HEK293 (cell line): ENCODE measurements around the gene IGBP1.

Experiments
- CTCF ChIA-PET: fragments of 350-600 bp; formaldehyde crosslinking; extraction: SDS; loops from one replicate; lab custom pipeline; 2021; ENCODE audit warnings: antibody characterized with exemption; lab: Yijun Ruan, JAX
- POLR2A ChIA-PET: fragments of 300-600 bp; formaldehyde crosslinking; extraction: SDS; loops from one replicate; lab custom pipeline; 2020; ENCODE audit warnings: antibody characterized with exemption, inconsistent platforms; lab: Yijun Ruan, JAX
- H3K27ac ChIP-seq: fragments of 200-500 bp; sonication (Bioruptor generic); 2 replicates; pipeline ENCODE4 v1.5.1; 2014; ENCODE audit warnings: low read depth, low read length, control low read depth, inconsistent platforms; ENCODE audit errors: extremely low read depth
- H3K36me3 ChIP-seq, 2 experiments: fragments of 200-500 bp in 1 of 2; sonication (Bioruptor generic) in 1 of 2; 1 replicate in 1 of 2; 2 replicates in 1 of 2; pipeline ENCODE4 v1.5.1; 2014 to 2017; ENCODE audit warnings: inconsistent platforms in 2 of 2, low read length in 2 of 2; ENCODE audit not compliant: control insufficient read depth in 2 of 2, insufficient read depth in 1 of 2
- H3K4me1 ChIP-seq: fragments of 200-500 bp; sonication (Bioruptor generic); 2 replicates; pipeline ENCODE4 v1.5.1; 2014; ENCODE audit warnings: mild to moderate bottlenecking, low read length, inconsistent platforms; ENCODE audit not compliant: control insufficient read depth, insufficient read depth
- H3K4me3 ChIP-seq: 2 replicates; pipeline ENCODE4 v1.5.1; 2011; ENCODE audit warnings: low read depth, mild to moderate bottlenecking, control low read depth, low read length, moderate library complexity
- H3K9me3 ChIP-seq: fragments of 200-500 bp; sonication (Bioruptor generic); 2 replicates; pipeline ENCODE4 v1.5.1; 2014; ENCODE audit warnings: low read depth, low read length, inconsistent platforms; ENCODE audit not compliant: control insufficient read depth, insufficient read depth
- FEZF1 ChIP-seq: fragments of 450-650 bp; formaldehyde crosslinking; IDR thresholded peaks from 2 replicates; pipeline ENCODE4 v1.5.1; 2016; ENCODE audit warnings: missing biosample characterization, missing genetic modification characterization
- GLIS1 ChIP-seq: fragments of 450-650 bp; formaldehyde crosslinking; IDR thresholded peaks from 2 replicates; pipeline ENCODE4 v1.5.1; 2016; ENCODE audit warnings: missing biosample characterization, missing genetic modification characterization
- HOXC10 ChIP-seq: sonication (generic); formaldehyde crosslinking; IDR thresholded peaks from 2 replicates; pipeline ENCODE4 v1.8.1; 2023; ENCODE audit warnings: mild to moderate bottlenecking, missing genetic modification reagents
- PRDM1 ChIP-seq: fragments of 450-650 bp; formaldehyde crosslinking; IDR thresholded peaks from 2 replicates; pipeline ENCODE4; 2016; ENCODE audit warnings: missing biosample characterization, missing genetic modification characterization
- SP3 ChIP-seq: fragments of 450-650 bp; formaldehyde crosslinking; IDR thresholded peaks from 2 replicates; pipeline ENCODE4 v1.5.1; 2016; ENCODE audit warnings: missing biosample characterization, missing genetic modification characterization
- TCF7L2 ChIP-seq: IDR thresholded peaks from 2 replicates; pipeline ENCODE4 v1.6.1; 2011; ENCODE audit warnings: low read depth, mild to moderate bottlenecking, inconsistent platforms, low read length, moderate library complexity, borderline replicate concordance
- ZBTB10 ChIP-seq: fragments of 450-650 bp; formaldehyde crosslinking; IDR thresholded peaks from 2 replicates; pipeline ENCODE4 v1.5.1; 2016; ENCODE audit warnings: missing biosample characterization, missing genetic modification characterization
- ZBTB17 ChIP-seq: fragments of 450-650 bp; formaldehyde crosslinking; IDR thresholded peaks from 2 replicates; pipeline ENCODE4 v1.5.1; 2016; ENCODE audit warnings: missing biosample characterization, missing genetic modification characterization
- ZFP37 ChIP-seq: fragments of 450-650 bp; formaldehyde crosslinking; IDR thresholded peaks from 2 replicates; pipeline ENCODE4 v1.5.1; 2016; ENCODE audit warnings: missing biosample characterization, missing genetic modification characterization
- ZNF10 ChIP-seq: fragments of 450-650 bp; formaldehyde crosslinking; IDR thresholded peaks from 2 replicates; pipeline ENCODE4 v1.5.1; 2017; ENCODE audit warnings: missing biosample characterization, missing genetic modification characterization
- ZNF19 ChIP-seq: fragments of 450-650 bp; formaldehyde crosslinking; IDR thresholded peaks from 2 replicates; pipeline ENCODE4; 2016; ENCODE audit warnings: missing biosample characterization, missing genetic modification characterization, low read depth
- ZNF202 ChIP-seq: fragments of 450-650 bp; formaldehyde crosslinking; IDR thresholded peaks from 2 replicates; pipeline ENCODE4 v1.5.1; 2016; ENCODE audit warnings: missing biosample characterization, missing genetic modification characterization, borderline replicate concordance
- ZNF223 ChIP-seq: fragments of 450-650 bp; formaldehyde crosslinking; IDR thresholded peaks from 2 replicates; pipeline ENCODE4 v1.5.1; 2016; ENCODE audit warnings: missing biosample characterization, missing genetic modification characterization
- ZNF24 ChIP-seq: fragments of 450-650 bp; formaldehyde crosslinking; IDR thresholded peaks from 2 replicates; pipeline ENCODE4 v1.5.1; 2016; ENCODE audit warnings: missing biosample characterization, missing genetic modification characterization
- ZNF280D ChIP-seq: fragments of 450-650 bp; formaldehyde crosslinking; IDR thresholded peaks from 2 replicates; pipeline ENCODE4 v1.5.1; 2016; ENCODE audit warnings: missing biosample characterization, missing genetic modification characterization
- ZNF292 ChIP-seq: fragments of 450-650 bp; formaldehyde crosslinking; IDR thresholded peaks from 2 replicates; pipeline ENCODE4 v1.5.1; 2016; ENCODE audit warnings: low read depth, missing biosample characterization, missing genetic modification characterization, borderline replicate concordance
- ZNF366 ChIP-seq: fragments of 450-650 bp; formaldehyde crosslinking; conservative IDR thresholded peaks from 2 replicates; pipeline ENCODE4 v1.5.1; 2016; ENCODE audit warnings: missing biosample characterization, missing genetic modification characterization
- ZNF600 ChIP-seq: fragments of 450-650 bp; formaldehyde crosslinking; IDR thresholded peaks from 2 replicates; pipeline ENCODE4 v1.5.1; 2016; ENCODE audit warnings: missing biosample characterization, missing genetic modification characterization
- ZNF610 ChIP-seq: fragments of 450-650 bp; formaldehyde crosslinking; IDR thresholded peaks from 2 replicates; pipeline ENCODE4 v1.5.1; 2016; ENCODE audit warnings: missing biosample characterization, missing genetic modification characterization, borderline replicate concordance
- ZNF621 ChIP-seq: fragments of 450-650 bp; formaldehyde crosslinking; IDR thresholded peaks from 2 replicates; pipeline ENCODE4 v1.5.1; 2017; ENCODE audit warnings: missing biosample characterization, missing genetic modification characterization
- ZNF677 ChIP-seq: fragments of 450-650 bp; IDR thresholded peaks from 2 replicates; pipeline ENCODE4 v1.5.0; 2018; ENCODE audit warnings: missing biosample characterization, mild to moderate bottlenecking, missing genetic modification characterization, moderate library complexity
- ZNF830 ChIP-seq: fragments of 450-650 bp; IDR thresholded peaks from 2 replicates; pipeline ENCODE4 v1.5.0; 2018; ENCODE audit warnings: missing biosample characterization, missing genetic modification characterization, low read depth, mild to moderate bottlenecking, moderate library complexity

IGBP1 gene

GRCh38 chrX:70087857-70088630 is 45.2 kb upstream of the IGBP1 start:
- Histone ChIP-seq H3K4me1 (0 out of 2 replicates have a peak, but pooled peaks cover 4% of the 10 kb centered on the region), H3K36me3 (no peaks in the 10 kb centered on the region)
- TF ChIP-seq GLIS1 (tag by site-specific recombination) (no peak), FEZF1 (tag by site-specific recombination) (peak; percentile 72)
- TF ChIP-seq, all 188 proteins: peak for 1
- Histone ChIP-seq H3K27ac (no peak overlapping the region), H3K9me3 (no peaks in the 10 kb centered on the region), H3K4me3 (no peak overlapping the region)
- ChIA-PET CTCF (interaction anchor here (0.6 to 1.4 kb wide), 7 partner anchors 9 to 664 kb away, joined by 3 to 14 read pairs (median 4); partner anchors contain the start of gene IGBP1), POLR2A (no interaction called here)

- CTCF ChIA-PET, result interaction anchor here (0.7 kb wide), 1 partner anchor 58 kb away, joined by 4 read pairs; no protein-coding TSS in a partner anchor
- H3K36me3 ChIP-seq, result no peaks in the 10 kb centered on the region
- POLR2A ChIA-PET, result no interaction called here
- no peaks in the 10 kb centered on the region for H3K9me3 ChIP-seq
- no peak for TF ChIP-seq ZNF621
- TF ChIP-seq ZFP37 (tag by site-specific recombination), result no peak
- no peak for TF ChIP-seq ZBTB17 (tag by site-specific recombination)
- TF ChIP-seq ZNF10 (tag by site-specific recombination), result no peak
- no peak for TF ChIP-seq ZNF19
- no peak for TF ChIP-seq ZNF610 (tag by site-specific recombination)
- no peak for TF ChIP-seq ZNF830
- TF ChIP-seq ZNF280D (tag by site-specific recombination), result no peak
- no peak for TF ChIP-seq ZNF24 (tag by site-specific recombination)
- TF ChIP-seq, all 188 proteins: peak for 0
- Histone ChIP-seq H3K4me3 (no peak overlapping the region), H3K4me1 (0 out of 2 replicates have a peak, but pooled peaks cover 4% of the 10 kb centered on the region), H3K27ac (no peak overlapping the region)
Observed at GRCh38 chrX:70088751-70089150, 44.5 kb upstream of the IGBP1 start.

- H3K27ac ChIP-seq, result no peak overlapping the region
- TF ChIP-seq SP3 (tag by site-specific recombination) (no peak), PRDM1 (tag by site-specific recombination) (peak; percentile 99)
- H3K4me1 ChIP-seq, result 0 out of 2 replicates have a peak, but pooled peaks cover 4% of the 10 kb centered on the region
- H3K9me3 ChIP-seq, result no peaks in the 10 kb centered on the region
- no peaks in the 10 kb centered on the region for H3K36me3 ChIP-seq
- CTCF ChIA-PET, result interaction anchor here (0.6 kb wide), 1 partner anchor 610 kb away, joined by 3 read pairs; no protein-coding TSS in a partner anchor
- POLR2A ChIA-PET, result no interaction called here
- no peak overlapping the region for H3K4me3 ChIP-seq
Observed at GRCh38 chrX:70089604-70090297, 43.5 kb upstream of the IGBP1 start.

DNA sequence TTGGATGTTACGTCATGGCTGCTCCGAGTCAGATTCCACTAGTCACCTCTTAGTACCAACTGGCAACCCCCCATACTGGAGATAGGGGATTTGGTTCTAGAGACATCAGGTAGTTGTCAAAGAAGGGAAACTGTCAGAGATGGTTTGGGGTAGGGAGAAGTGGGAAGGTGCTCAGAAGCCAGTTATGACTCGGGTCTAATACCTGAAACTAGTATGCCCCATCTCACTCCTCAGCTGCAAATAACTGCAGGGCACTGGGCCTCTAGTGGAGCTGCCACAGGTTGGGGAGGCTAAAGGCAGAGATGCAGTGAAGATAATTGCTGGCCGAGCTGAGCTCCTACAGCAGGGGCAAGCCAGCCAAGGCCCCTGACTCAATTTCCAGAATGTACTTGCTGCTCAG is 41.0 kb upstream of the IGBP1 start:
- ChIA-PET CTCF (interaction anchor here (1.0 to 1.6 kb wide), 3 partner anchors 48 to 668 kb away, joined by 4 to 5 read pairs (median 4); no protein-coding TSS in a partner anchor), POLR2A (no interaction called here)
- H3K36me3 ChIP-seq, result no peaks in the 10 kb centered on the region
- H3K27ac ChIP-seq, result no peak overlapping the region
- TF ChIP-seq HOXC10 (CRISPR knock-in tag) (no peak), TCF7L2 (no peak), ZNF202 (tag by site-specific recombination) (no peak), ZNF600 (tag by site-specific recombination) (no peak), ZNF292 (tag by site-specific recombination) (no peak), ZBTB10 (tag by site-specific recombination) (no peak), ZNF366 (tag by site-specific recombination) (no peak), ZNF223 (tag by site-specific recombination) (no peak), ZNF677 (tag by site-specific recombination) (no peak)
- H3K4me3 ChIP-seq, result no peak overlapping the region
- H3K4me1 ChIP-seq, result 0 out of 2 replicates have a peak, but pooled peaks cover 4% of the 10 kb centered on the region
- no peaks in the 10 kb centered on the region for H3K9me3 ChIP-seq
